Measurements from ENCODE around the gene ARHGAP12. TPM values are rescaled to one million over a fixed set of nuclear protein-coding genes. Genes with fewer than 3 reads are reported as not detected.

Gene ARHGAP12
- total RNA-seq, 1 donor from 2014 or later, result 32.2 TPM

DNA sequence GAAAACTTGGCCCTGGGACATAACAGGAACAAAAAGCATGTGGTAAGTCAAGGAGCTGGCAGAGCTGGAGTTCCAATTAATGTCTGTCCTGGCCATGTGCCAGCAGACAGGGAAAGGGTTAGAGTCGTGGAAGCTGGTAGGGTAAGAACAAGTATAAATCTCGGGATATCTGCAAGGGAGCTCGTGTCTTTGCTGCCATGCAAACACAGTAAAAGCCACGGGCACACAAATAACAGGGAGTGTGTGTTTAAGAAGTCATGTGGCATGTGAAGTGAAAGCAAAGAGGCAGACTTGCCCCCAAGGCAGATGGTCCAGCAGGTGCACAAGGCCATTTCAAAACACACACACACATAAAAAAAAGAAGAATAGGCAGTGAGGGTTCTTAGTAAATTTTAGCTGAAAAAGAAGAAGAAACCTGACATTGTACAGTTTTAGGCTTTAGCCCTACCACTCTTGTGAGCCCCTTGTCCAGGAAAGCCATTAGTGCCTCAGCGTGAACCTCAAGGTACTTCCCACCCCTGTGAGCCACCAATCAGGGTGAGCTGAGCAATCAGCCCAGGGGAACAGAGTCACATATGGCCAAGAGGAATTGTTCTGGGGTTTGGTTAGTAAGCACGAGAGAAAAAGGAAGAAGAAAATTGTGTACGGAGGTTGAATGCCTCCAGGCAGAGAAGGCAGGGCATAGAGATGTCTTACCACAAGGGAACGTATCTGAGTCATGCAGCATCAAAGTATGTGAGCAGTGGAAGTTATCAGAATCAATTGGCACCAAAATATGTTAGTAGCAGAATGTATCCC, 32.8 kb upstream of the ARHGAP12 start:
- Histone ChIP-seq H3K36me3 (no peaks in the 10 kb centered on the region), H3K4me1 (peaks cover 5% of the 10 kb centered on the region), H3K27ac (no peak overlapping the region), H3K4me3 (no peak overlapping the region), H3K9me3 (no peaks in the 10 kb centered on the region), H3K27me3 (no peaks in the 10 kb centered on the region)
- intact Hi-C loops (cut with DNase I), result no loop called here
- DNase-seq (ENCODE audit: extremely low spot score in 2 of 2), result no peak
- TF ChIP-seq POLR2AphosphoS5 (IDR thresholded peaks at IDR 0.05; ENCODE audit: insufficient read depth in 1 of 2, low read depth in 1 of 2), result no peak
- TF ChIP-seq, protein P1, sequence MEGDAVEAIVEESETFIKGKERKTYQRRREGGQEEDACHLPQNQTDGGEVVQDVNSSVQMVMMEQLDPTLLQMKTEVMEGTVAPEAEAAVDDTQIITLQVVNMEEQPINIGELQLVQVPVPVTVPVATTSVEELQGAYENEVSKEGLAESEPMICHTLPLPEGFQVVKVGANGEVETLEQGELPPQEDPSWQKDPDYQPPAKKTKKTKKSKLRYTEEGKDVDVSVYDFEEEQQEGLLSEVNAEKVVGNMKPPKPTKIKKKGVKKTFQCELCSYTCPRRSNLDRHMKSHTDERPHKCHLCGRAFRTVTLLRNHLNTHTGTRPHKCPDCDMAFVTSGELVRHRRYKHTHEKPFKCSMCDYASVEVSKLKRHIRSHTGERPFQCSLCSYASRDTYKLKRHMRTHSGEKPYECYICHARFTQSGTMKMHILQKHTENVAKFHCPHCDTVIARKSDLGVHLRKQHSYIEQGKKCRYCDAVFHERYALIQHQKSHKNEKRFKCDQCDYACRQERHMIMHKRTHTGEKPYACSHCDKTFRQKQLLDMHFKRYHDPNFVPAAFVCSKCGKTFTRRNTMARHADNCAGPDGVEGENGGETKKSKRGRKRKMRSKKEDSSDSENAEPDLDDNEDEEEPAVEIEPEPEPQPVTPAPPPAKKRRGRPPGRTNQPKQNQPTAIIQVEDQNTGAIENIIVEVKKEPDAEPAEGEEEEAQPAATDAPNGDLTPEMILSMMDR (IDR thresholded peaks at IDR 0.05), result no peak
- no peak for TF ChIP-seq POLR2A (IDR thresholded peaks at IDR 0.05)

GRCh38 chr10:31959461-31960173, 31.0 kb upstream of the ARHGAP12 start:
- Histone ChIP-seq H3K9me3 (no peaks in the 10 kb centered on the region), H3K27ac (no peak overlapping the region), H3K4me3 (no peak overlapping the region), H3K36me3 (no peaks in the 10 kb centered on the region), H3K27me3 (no peaks in the 10 kb centered on the region), H3K4me1 (peaks cover 5% of the 10 kb centered on the region)
- intact Hi-C loops (cut with DNase I), result no loop called here
- TF ChIP-seq POLR2AphosphoS5 (IDR thresholded peaks at IDR 0.05; ENCODE audit: insufficient read depth in 1 of 2, low read depth in 1 of 2) (no peak), POLR2A (IDR thresholded peaks at IDR 0.05) (no peak)
- TF ChIP-seq, protein P1 (IDR thresholded peaks at IDR 0.05), result no peak
- no peak for DNase-seq (ENCODE audit: extremely low spot score in 2 of 2)

- intact Hi-C loops (cut with DNase I), result no loop called here
- H3K4me3 ChIP-seq, result no peak overlapping the region
- H3K4me1 ChIP-seq, result peaks cover 5% of the 10 kb centered on the region
- H3K27me3 ChIP-seq, result no peaks in the 10 kb centered on the region
- DNase-seq (ENCODE audit: extremely low spot score in 2 of 2), result no peak
- no peak for TF ChIP-seq POLR2A (IDR thresholded peaks at IDR 0.05)
- no peak overlapping the region for H3K27ac ChIP-seq
- no peaks in the 10 kb centered on the region for H3K36me3 ChIP-seq
- H3K9me3 ChIP-seq, result no peaks in the 10 kb centered on the region
These were observed 30.2 kb upstream of the ARHGAP12 start for GRCh38 chr10:31958856-31959255.

DNA sequence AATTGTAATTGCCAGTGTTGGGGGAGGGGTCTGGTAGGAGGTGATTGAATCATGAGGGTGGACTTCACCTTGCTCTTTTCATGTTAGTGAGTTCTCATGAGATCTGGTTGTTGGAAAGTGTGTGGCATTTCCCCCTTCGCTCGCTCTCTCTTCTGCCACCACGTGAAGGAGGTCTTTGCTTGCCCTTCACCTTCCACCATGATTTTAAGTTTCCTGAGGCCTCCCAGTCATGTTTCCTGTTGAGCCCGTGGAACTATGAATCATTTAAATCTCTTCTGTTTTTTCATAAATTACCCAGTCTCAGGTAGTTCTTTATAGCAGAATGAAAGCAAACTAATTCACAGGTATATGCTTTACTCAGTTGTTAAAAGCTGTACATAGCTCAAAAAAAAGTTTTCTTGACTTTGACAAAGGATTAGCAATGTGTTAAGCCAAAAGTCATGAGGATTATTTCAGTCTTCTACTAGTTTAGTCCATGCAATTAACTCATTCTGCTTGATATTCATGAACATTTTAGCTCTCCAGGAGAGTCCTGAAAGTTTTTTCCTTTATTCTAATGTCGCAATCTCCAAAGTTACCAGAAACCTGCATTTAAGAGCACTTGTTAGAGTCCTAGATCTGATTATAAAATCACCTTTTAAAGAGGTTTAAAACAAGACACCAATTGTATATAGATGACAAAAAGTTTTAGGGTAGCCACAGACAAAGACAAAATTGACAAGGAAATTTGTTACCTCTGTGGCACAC, 27.7 kb upstream of the ARHGAP12 start:
- intact Hi-C loops (cut with DNase I), result no loop called here
- TF ChIP-seq POLR2AphosphoS5 (IDR thresholded peaks at IDR 0.05; ENCODE audit: insufficient read depth in 1 of 2, low read depth in 1 of 2), result no peak
- TF ChIP-seq, protein P1 (IDR thresholded peaks at IDR 0.05), result no peak
- TF ChIP-seq POLR2A (IDR thresholded peaks at IDR 0.05), result no peak
- Histone ChIP-seq H3K36me3 (no peaks in the 10 kb centered on the region), H3K27me3 (no peaks in the 10 kb centered on the region), H3K4me3 (no peak overlapping the region), H3K27ac (no peak overlapping the region), H3K4me1 (no peaks in the 10 kb centered on the region), H3K9me3 (no peaks in the 10 kb centered on the region)
- no peak for DNase-seq (ENCODE audit: extremely low spot score in 2 of 2)

GRCh38 chr10:31954410-31955191, 26.0 kb upstream of the ARHGAP12 start:
- DNase-seq (ENCODE audit: extremely low spot score in 2 of 2), result no peak
- Histone ChIP-seq H3K36me3 (no peaks in the 10 kb centered on the region), H3K4me1 (no peaks in the 10 kb centered on the region), H3K27ac (no peak overlapping the region), H3K9me3 (no peaks in the 10 kb centered on the region), H3K4me3 (no peak overlapping the region), H3K27me3 (no peaks in the 10 kb centered on the region)
- TF ChIP-seq POLR2A (IDR thresholded peaks at IDR 0.05) (no peak), POLR2AphosphoS5 (IDR thresholded peaks at IDR 0.05; ENCODE audit: insufficient read depth in 1 of 2, low read depth in 1 of 2) (no peak)
- TF ChIP-seq, protein P1 (IDR thresholded peaks at IDR 0.05), result no peak
- intact Hi-C loops (cut with DNase I), result no loop called here

Measured in vagina (tissue), 2 donors.